ENCODE measurements around the gene FASTKD3. TPM values are rescaled to one million over a fixed set of nuclear protein-coding genes. Genes with fewer than 3 reads are reported as not detected.
A peak's percentile ranks its signal among the peaks of the same experiment; 100 is the strongest.

The FASTKD3 gene
- total RNA-seq, 2 donors from 2014 or later: 5.4 to 6.8 TPM

DNA sequence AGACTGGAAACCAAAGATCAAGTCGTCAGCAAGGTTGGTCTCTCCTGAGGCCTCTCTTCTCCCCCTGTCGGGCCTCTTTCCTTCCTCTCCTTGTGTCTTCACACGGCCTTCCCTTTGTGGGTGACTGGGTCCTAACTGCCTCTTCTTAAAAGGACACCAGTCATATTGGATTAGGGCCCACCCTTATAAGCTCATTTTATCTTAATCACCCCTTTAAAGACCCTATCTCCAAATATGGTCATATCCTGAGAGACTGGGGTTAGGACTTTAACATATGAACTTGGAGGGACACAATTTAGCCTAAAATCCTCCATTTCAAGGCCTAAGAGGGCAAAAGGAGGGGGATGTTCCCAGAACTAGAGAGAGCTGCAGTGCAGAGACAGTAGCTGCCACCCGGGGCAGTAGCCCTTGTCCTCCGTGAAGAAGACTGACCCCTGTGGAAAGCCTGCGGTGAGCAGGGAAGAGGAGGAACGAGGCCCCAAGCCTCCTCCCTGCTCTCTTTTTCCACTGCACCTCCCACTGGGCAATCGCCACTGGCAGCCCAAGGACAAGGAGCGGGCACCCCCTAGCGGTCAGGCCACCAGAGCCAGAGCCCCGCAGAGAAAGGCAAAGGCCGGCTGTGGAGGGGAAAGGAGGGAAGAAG, 52.8 kb downstream of the FASTKD3 start:
- peak; percentile 84 for DNase-seq
- peak; percentile 97 to 98 for ATAC-seq
- intact Hi-C loops (cut with DNase I): loop anchor here in 1 of 2 donors (5.0 kb wide), 1 partner anchor 1049 kb away; no protein-coding TSS in a partner anchor

DNA sequence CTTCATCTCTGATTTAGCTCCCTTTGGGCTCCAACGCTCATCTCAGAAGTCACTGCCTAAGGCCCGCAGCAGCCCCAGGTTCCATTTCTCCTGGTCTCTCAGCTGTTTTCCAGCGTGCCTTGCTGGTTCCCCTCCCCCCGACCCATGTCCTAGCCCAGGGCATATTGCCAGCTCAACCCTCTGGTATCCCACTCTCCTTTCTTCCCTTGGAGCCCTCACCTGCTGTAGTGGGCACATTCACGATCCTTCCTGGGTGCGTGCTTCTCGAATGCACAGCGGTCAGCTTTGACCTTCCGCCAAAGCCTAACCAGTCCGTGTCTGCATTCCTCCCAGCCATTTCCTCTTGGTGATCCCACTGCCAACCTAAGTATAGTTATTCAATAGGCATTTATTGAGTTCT, 54.0 kb downstream of the FASTKD3 start:
- intact Hi-C loops (cut with DNase I): loop anchor here in 1 of 2 donors (5.0 kb wide), 1 partner anchor 1048 kb away; no protein-coding TSS in a partner anchor
- DNase-seq (no peak), ATAC-seq (no peak)

DNA sequence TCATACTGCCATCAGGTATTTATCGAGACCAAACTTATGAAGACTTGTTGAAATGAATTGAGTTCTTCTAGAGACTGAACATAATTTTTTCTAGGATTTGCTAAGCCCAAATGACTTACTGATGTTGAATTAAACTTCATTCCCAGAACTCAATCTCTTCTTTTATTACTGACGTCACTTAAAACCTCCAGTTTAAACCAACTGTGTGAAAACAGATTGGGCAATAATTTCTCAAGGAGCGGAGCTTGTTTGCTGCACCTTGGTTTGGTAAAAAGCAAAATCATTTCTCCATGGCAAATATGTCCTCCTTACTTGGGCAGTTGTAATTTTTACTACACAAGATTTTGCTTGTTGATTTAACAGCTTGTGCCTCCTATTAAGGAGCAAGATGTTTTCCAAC, 55.3 kb downstream of the FASTKD3 start:
- no peak for ATAC-seq
- intact Hi-C loops (cut with DNase I): no loop called here

DNA sequence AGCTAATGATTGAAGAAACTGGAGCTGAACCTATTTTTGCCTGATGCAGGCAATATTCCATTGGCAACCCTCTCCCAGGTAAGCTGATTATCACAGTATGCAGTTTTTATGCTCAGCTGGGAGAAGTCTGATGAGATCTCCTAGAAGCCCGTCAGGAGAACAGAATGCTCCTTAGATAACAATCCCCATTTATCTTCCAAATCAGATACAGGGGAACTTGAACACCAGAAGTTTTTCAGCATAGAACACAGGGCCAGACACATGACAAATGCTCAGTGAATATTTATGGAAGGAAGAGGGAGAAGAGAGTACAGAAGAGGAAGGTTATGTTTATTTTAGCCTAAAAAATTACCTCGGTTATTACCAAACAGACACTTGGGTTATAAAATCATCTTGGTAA, 55.8 kb downstream of the FASTKD3 start:
- no peak for ATAC-seq
- intact Hi-C loops (cut with DNase I): no loop called here
- no peak for DNase-seq

More for the DNA sequence above, 55.3 kb downstream of the FASTKD3 start:
- DNase-seq: no peak

DNA sequence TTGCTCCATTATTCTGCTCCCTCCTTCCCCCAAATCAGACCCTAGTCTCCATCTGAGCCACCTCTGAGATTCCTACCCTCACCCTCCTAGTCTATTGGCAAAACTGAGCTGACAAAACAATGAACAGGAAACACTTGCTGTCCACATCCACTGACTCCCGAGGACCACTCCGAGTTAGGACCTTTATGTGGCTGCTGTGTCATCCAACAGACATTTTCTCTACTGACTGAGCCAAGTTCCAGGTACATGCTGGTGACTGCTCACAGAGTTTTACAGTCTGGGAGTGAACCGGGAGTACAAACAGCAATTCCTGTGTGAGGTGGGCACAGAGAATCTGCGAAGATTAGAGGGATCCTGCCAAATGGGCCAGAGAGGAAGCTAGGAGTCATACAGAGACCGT, 57.1 kb downstream of the FASTKD3 start:
- DNase-seq (no peak), ATAC-seq (no peak)
- intact Hi-C loops (cut with DNase I): no loop called here

Other genes with a start within 250 kb of the FASTKD3 start
- gene CFAP90, start 17.9 kb downstream of the FASTKD3 start, total RNA-seq: under 1 TPM; 0.15 to 0.16 TPM
- gene MTRR, start 117 bp upstream of the FASTKD3 start, total RNA-seq: 10 to 100 TPM; 27.8 to 45.2 TPM